WTC11 (cell line): ENCODE results near the gene RTN4.

ENCODE experiments used
- CREB1 ChIP-seq: sonication (generic); formaldehyde crosslinking; IDR thresholded peaks from 2 replicates; pipeline ENCODE4 v1.8.0; 2023; ENCODE audit warnings: mild to moderate bottlenecking, missing genetic modification reagents
- TF ChIP-seq, protein P1 (sequence below): fragments of 200-600 bp; IDR thresholded peaks from 2 replicates; pipeline ENCODE4 v1.8.0; 2022; ENCODE audit warnings: antibody characterized with exemption

DNA sequence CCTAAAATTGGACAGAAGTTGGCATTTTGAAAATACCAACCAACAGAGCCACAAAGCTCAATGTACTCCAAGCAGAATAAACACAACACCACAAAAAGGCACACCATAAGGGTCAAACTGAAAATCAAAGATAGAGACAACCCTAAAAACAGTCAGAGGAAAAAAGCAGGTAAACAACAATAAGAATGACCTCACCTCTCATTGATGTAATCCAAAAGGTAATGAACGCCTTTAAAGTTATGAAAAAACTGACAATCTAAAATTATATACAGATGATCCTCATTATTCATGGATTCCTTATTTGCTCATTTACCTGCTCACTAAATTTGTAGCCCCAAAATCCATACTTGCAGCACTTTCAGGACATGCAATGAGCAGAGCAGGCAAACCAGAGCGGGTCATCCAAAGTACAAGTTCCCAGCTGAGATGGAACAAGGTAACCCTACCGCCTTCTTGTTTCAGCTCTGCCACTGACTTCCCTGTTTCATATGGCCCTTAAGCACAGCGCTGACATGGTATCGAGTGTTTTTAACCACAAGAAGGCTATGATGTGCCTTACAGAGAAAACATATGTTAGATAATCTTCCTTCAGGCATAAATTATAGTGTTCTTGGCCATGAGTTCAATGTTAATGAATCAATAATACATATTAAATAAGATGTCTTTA, 17.0 kb downstream of the RTN4 start:
- TF ChIP-seq, protein P1, sequence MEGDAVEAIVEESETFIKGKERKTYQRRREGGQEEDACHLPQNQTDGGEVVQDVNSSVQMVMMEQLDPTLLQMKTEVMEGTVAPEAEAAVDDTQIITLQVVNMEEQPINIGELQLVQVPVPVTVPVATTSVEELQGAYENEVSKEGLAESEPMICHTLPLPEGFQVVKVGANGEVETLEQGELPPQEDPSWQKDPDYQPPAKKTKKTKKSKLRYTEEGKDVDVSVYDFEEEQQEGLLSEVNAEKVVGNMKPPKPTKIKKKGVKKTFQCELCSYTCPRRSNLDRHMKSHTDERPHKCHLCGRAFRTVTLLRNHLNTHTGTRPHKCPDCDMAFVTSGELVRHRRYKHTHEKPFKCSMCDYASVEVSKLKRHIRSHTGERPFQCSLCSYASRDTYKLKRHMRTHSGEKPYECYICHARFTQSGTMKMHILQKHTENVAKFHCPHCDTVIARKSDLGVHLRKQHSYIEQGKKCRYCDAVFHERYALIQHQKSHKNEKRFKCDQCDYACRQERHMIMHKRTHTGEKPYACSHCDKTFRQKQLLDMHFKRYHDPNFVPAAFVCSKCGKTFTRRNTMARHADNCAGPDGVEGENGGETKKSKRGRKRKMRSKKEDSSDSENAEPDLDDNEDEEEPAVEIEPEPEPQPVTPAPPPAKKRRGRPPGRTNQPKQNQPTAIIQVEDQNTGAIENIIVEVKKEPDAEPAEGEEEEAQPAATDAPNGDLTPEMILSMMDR: no peak
- TF ChIP-seq CREB1 (CRISPR knock-in tag): no peak
